Measurements from ENCODE around the gene MFAP5.
"Not testable (repeated sequence)": the region's sequence is repeated elsewhere in the genome, so short reads cannot be mapped to it uniquely, and the experiment has no call there.

DNA sequence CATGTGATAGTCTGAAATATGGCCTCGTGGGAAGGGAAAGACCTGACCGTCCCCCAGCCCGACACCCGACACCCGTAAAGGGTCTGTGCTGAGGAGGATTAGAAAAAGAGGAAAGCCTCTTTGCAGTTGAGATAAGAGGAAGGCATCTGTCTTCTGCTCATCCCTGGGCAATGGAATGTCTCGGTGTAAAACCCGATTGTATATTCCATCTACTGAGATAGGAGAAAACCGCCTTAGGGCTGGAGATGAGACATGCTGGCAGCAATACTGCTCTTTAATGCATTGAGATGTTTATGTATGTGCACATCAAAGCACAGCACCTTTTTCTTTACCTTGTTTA, 26.6 kb downstream of the MFAP5 start:
- not testable (repeated sequence) for TF ChIP-seq EZH2 (IDR thresholded peaks at IDR 0.05; ENCODE audit: borderline replicate concordance, low read length)
- TF ChIP-seq, protein P1, sequence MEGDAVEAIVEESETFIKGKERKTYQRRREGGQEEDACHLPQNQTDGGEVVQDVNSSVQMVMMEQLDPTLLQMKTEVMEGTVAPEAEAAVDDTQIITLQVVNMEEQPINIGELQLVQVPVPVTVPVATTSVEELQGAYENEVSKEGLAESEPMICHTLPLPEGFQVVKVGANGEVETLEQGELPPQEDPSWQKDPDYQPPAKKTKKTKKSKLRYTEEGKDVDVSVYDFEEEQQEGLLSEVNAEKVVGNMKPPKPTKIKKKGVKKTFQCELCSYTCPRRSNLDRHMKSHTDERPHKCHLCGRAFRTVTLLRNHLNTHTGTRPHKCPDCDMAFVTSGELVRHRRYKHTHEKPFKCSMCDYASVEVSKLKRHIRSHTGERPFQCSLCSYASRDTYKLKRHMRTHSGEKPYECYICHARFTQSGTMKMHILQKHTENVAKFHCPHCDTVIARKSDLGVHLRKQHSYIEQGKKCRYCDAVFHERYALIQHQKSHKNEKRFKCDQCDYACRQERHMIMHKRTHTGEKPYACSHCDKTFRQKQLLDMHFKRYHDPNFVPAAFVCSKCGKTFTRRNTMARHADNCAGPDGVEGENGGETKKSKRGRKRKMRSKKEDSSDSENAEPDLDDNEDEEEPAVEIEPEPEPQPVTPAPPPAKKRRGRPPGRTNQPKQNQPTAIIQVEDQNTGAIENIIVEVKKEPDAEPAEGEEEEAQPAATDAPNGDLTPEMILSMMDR (conservative IDR thresholded peaks at IDR 0.05 in 1 of 2, IDR thresholded peaks at IDR 0.05 in 1 of 2; ENCODE audit: extremely low read depth in 1 of 2, insufficient read depth in 1 of 2, low read depth in 1 of 2, low read length in 2 of 2) = not testable (repeated sequence)
